NCI-H1417 treated with DMSO at 0.1 percent for 48 hours (cell line): ENCODE data around the gene ZNF232.
"Not testable (repeated sequence)": the region's sequence is repeated elsewhere in the genome, so short reads cannot be mapped to it uniquely, and the experiment has no call there.

ENCODE experiments used
- DNase-seq: peaks from one replicate; lab custom pipeline; 2025; lab: John Stamatoyannopoulos, UW

Gene ZNF232

GRCh38 chr17:5097101-5097834, 14.4 kb downstream of the ZNF232 start:
- no peak for DNase-seq

- no peak for DNase-seq
Observed at GRCh38 chr17:5096731-5097100, 15.0 kb downstream of the ZNF232 start.

GRCh38 chr17:5092218-5093010, 19.3 kb downstream of the ZNF232 start:
- no peak for DNase-seq

- no peak for DNase-seq
Observed at GRCh38 chr17:5080591-5080990, 31.1 kb downstream of the ZNF232 start.

GRCh38 chr17:5078106-5079028, 33.3 kb downstream of the ZNF232 start, which contains the start of gene ZFP3:
ZFP3 (plus strand) TSS chr17:5078467; CDS start chr17:5091505, 13,038 bp downstream.
- DNase-seq: peak; percentile 26

GRCh38 chr17:5077781-5078105, 33.9 kb downstream of the ZNF232 start:
- DNase-seq: no peak

- not testable (repeated sequence) for DNase-seq
Observed at GRCh38 chr17:5077275-5077674, 34.4 kb downstream of the ZNF232 start.

- not testable (repeated sequence) for DNase-seq
Observed at GRCh38 chr17:5075472-5075871, 36.2 kb downstream of the ZNF232 start.

- DNase-seq: no peak
Observed at GRCh38 chr17:5069724-5070123, 42.0 kb downstream of the ZNF232 start.

GRCh38 chr17:5068236-5068635, 43.4 kb downstream of the ZNF232 start:
- no peak for DNase-seq

- no peak for DNase-seq
Observed at GRCh38 chr17:5065227-5065744, 46.4 kb downstream of the ZNF232 start.
